Activated naive CD8-positive, alpha-beta T cell treated with anti-CD3 and anti-CD28 coated beads, Interleukin-2, amount 50 U/mL, for 24 hours (primary cell): ENCODE results near the gene MN1.

Experiments used
- ATAC-seq: fragments of 150-1000 bp; cut with Tn5 transposase; one replicate; pipeline ENCODE4 v1.10.0; 2021
- DNase-seq: peaks from one replicate; pipeline ENCODE4 v3.0.0; 2021
- H3K27ac Mint-ChIP-seq: one replicate; pipeline ENCODE4 v1.8.0; 2021; ENCODE audit warnings: mild to moderate bottlenecking, mixed read lengths
- H3K27me3 Mint-ChIP-seq: one replicate; pipeline ENCODE4 v1.8.0; 2021; ENCODE audit warnings: mixed read lengths
- H3K36me3 Mint-ChIP-seq: one replicate; pipeline ENCODE4 v1.8.0; 2021; ENCODE audit warnings: low read depth, mixed read lengths
- H3K4me1 Mint-ChIP-seq: one replicate; pipeline ENCODE4 v1.8.0; 2021; ENCODE audit warnings: mixed read lengths
- H3K4me3 Mint-ChIP-seq: one replicate; pipeline ENCODE4 v1.8.0; 2021; ENCODE audit warnings: mild to moderate bottlenecking, moderate library complexity, mixed read lengths
- H3K9me3 Mint-ChIP-seq: one replicate; pipeline ENCODE4 v1.8.0; 2021; ENCODE audit warnings: mixed read lengths

MN1 gene

GRCh38 chr22:27723708-27724107 is 77.8 kb downstream of the MN1 start:
- Mint-ChIP-seq H3K27me3 (peaks cover 9% of the 10 kb centered on the region), H3K36me3 (no peaks in the 10 kb centered on the region), H3K9me3 (no peaks in the 10 kb centered on the region), H3K4me1 (no peaks in the 10 kb centered on the region), H3K27ac (no peak overlapping the region), H3K4me3 (no peak overlapping the region)
- DNase-seq (no peak), ATAC-seq (no peak)

- DNase-seq (no peak), ATAC-seq (no peak)
- Mint-ChIP-seq H3K4me1 (no peaks in the 10 kb centered on the region), H3K4me3 (no peak overlapping the region), H3K9me3 (no peaks in the 10 kb centered on the region), H3K27me3 (peaks cover 9% of the 10 kb centered on the region), H3K36me3 (no peaks in the 10 kb centered on the region), H3K27ac (no peak overlapping the region)
Observed at GRCh38 chr22:27723158-27723557, 78.4 kb downstream of the MN1 start.

- DNase-seq (no peak), ATAC-seq (no peak)
- H3K36me3 Mint-ChIP-seq, result no peaks in the 10 kb centered on the region
- H3K27ac Mint-ChIP-seq, result no peak overlapping the region
- no peak overlapping the region for H3K4me3 Mint-ChIP-seq
- no peaks in the 10 kb centered on the region for H3K9me3 Mint-ChIP-seq
- H3K4me1 Mint-ChIP-seq, result no peaks in the 10 kb centered on the region
- peaks cover 7% of the 10 kb centered on the region for H3K27me3 Mint-ChIP-seq
Observed at GRCh38 chr22:27720860-27721259, 80.7 kb downstream of the MN1 start.

- Mint-ChIP-seq H3K4me3 (no peak overlapping the region), H3K27ac (no peak overlapping the region), H3K27me3 (peaks cover 9% of the 10 kb centered on the region), H3K36me3 (no peaks in the 10 kb centered on the region), H3K4me1 (no peaks in the 10 kb centered on the region), H3K9me3 (no peaks in the 10 kb centered on the region)
- no peak for ATAC-seq
- no peak for DNase-seq
Observed at GRCh38 chr22:27719535-27720227, 81.9 kb downstream of the MN1 start.

GRCh38 chr22:27719036-27719347 is 82.6 kb downstream of the MN1 start:
- no peaks in the 10 kb centered on the region for H3K9me3 Mint-ChIP-seq
- no peak overlapping the region for H3K27ac Mint-ChIP-seq
- no peaks in the 10 kb centered on the region for H3K4me1 Mint-ChIP-seq
- ATAC-seq (no peak), DNase-seq (no peak)
- H3K36me3 Mint-ChIP-seq, result no peaks in the 10 kb centered on the region
- no peak overlapping the region for H3K4me3 Mint-ChIP-seq
- H3K27me3 Mint-ChIP-seq, result peaks cover 9% of the 10 kb centered on the region

GRCh38 chr22:27718186-27719035 is 83.1 kb downstream of the MN1 start:
- DNase-seq (no peak), ATAC-seq (no peak)
- H3K27me3 Mint-ChIP-seq, result peaks cover 11% of the 10 kb centered on the region
- H3K4me1 Mint-ChIP-seq, result no peaks in the 10 kb centered on the region
- no peak overlapping the region for H3K27ac Mint-ChIP-seq
- no peaks in the 10 kb centered on the region for H3K9me3 Mint-ChIP-seq
- no peaks in the 10 kb centered on the region for H3K36me3 Mint-ChIP-seq
- H3K4me3 Mint-ChIP-seq, result no peak overlapping the region

- no peak overlapping the region for H3K4me3 Mint-ChIP-seq
- no peaks in the 10 kb centered on the region for H3K36me3 Mint-ChIP-seq
- no peaks in the 10 kb centered on the region for H3K9me3 Mint-ChIP-seq
- ATAC-seq (no peak), DNase-seq (no peak)
- H3K27me3 Mint-ChIP-seq, result peaks cover 8% of the 10 kb centered on the region
- H3K27ac Mint-ChIP-seq, result no peak overlapping the region
- H3K4me1 Mint-ChIP-seq, result no peaks in the 10 kb centered on the region
Observed at GRCh38 chr22:27717094-27717493, 84.5 kb downstream of the MN1 start.

GRCh38 chr22:27716074-27716473 is 85.5 kb downstream of the MN1 start:
- ATAC-seq, result no peak
- H3K27me3 Mint-ChIP-seq, result peaks cover 10% of the 10 kb centered on the region
- no peak overlapping the region for H3K4me3 Mint-ChIP-seq
- no peaks in the 10 kb centered on the region for H3K4me1 Mint-ChIP-seq
- H3K27ac Mint-ChIP-seq, result no peak overlapping the region
- no peaks in the 10 kb centered on the region for H3K36me3 Mint-ChIP-seq
- no peaks in the 10 kb centered on the region for H3K9me3 Mint-ChIP-seq
- no peak for DNase-seq

GRCh38 chr22:27715106-27715505 is 86.5 kb downstream of the MN1 start:
- DNase-seq (no peak), ATAC-seq (no peak)

GRCh38 chr22:27714068-27714467 is 87.5 kb downstream of the MN1 start:
- Mint-ChIP-seq H3K27me3 (peaks cover 15% of the 10 kb centered on the region), H3K27ac (no peak overlapping the region), H3K9me3 (no peaks in the 10 kb centered on the region), H3K4me1 (no peaks in the 10 kb centered on the region), H3K4me3 (no peak overlapping the region), H3K36me3 (no peaks in the 10 kb centered on the region)
- ATAC-seq (no peak), DNase-seq (no peak)

More at GRCh38 chr22:27715106-27715505, 86.5 kb downstream of the MN1 start:
- H3K36me3 Mint-ChIP-seq, result no peaks in the 10 kb centered on the region
- no peaks in the 10 kb centered on the region for H3K9me3 Mint-ChIP-seq
- H3K4me1 Mint-ChIP-seq, result no peaks in the 10 kb centered on the region
- no peak overlapping the region for H3K4me3 Mint-ChIP-seq
- peaks cover 14% of the 10 kb centered on the region for H3K27me3 Mint-ChIP-seq
- no peak overlapping the region for H3K27ac Mint-ChIP-seq

- no peaks in the 10 kb centered on the region for H3K9me3 Mint-ChIP-seq
- no peak overlapping the region for H3K4me3 Mint-ChIP-seq
- no peaks in the 10 kb centered on the region for H3K4me1 Mint-ChIP-seq
- no peaks in the 10 kb centered on the region for H3K36me3 Mint-ChIP-seq
- no peak for ATAC-seq
- H3K27me3 Mint-ChIP-seq, result peaks cover 15% of the 10 kb centered on the region
- no peak for DNase-seq
- H3K27ac Mint-ChIP-seq, result no peak overlapping the region
Observed at GRCh38 chr22:27713461-27713860, 88.1 kb downstream of the MN1 start.

- Mint-ChIP-seq H3K4me3 (no peak overlapping the region), H3K4me1 (no peaks in the 10 kb centered on the region), H3K27ac (no peak overlapping the region), H3K36me3 (no peaks in the 10 kb centered on the region), H3K27me3 (peaks cover 15% of the 10 kb centered on the region), H3K9me3 (no peaks in the 10 kb centered on the region)
- DNase-seq, result no peak
- ATAC-seq, result no peak
Observed at GRCh38 chr22:27711756-27712155, 89.8 kb downstream of the MN1 start.

- ATAC-seq (no peak), DNase-seq (no peak)
- H3K9me3 Mint-ChIP-seq, result no peaks in the 10 kb centered on the region
- H3K27me3 Mint-ChIP-seq, result peaks cover 15% of the 10 kb centered on the region
- no peaks in the 10 kb centered on the region for H3K36me3 Mint-ChIP-seq
- no peaks in the 10 kb centered on the region for H3K4me1 Mint-ChIP-seq
- no peak overlapping the region for H3K4me3 Mint-ChIP-seq
- no peak overlapping the region for H3K27ac Mint-ChIP-seq
Observed at GRCh38 chr22:27711012-27711411, 90.5 kb downstream of the MN1 start.

- H3K4me3 Mint-ChIP-seq, result no peak overlapping the region
- peaks cover 12% of the 10 kb centered on the region for H3K27me3 Mint-ChIP-seq
- H3K36me3 Mint-ChIP-seq, result no peaks in the 10 kb centered on the region
- H3K27ac Mint-ChIP-seq, result no peak overlapping the region
- no peaks in the 10 kb centered on the region for H3K9me3 Mint-ChIP-seq
- H3K4me1 Mint-ChIP-seq, result no peaks in the 10 kb centered on the region
- ATAC-seq (no peak), DNase-seq (no peak)
Observed at GRCh38 chr22:27709919-27710675, 91.5 kb downstream of the MN1 start.

GRCh38 chr22:27706489-27706888 is 95.1 kb downstream of the MN1 start:
- H3K36me3 Mint-ChIP-seq, result no peaks in the 10 kb centered on the region
- DNase-seq, result no peak
- no peak overlapping the region for H3K27ac Mint-ChIP-seq
- H3K27me3 Mint-ChIP-seq, result peaks cover 8% of the 10 kb centered on the region
- no peak for ATAC-seq
- H3K9me3 Mint-ChIP-seq, result no peaks in the 10 kb centered on the region
- H3K4me1 Mint-ChIP-seq, result no peaks in the 10 kb centered on the region
- no peak overlapping the region for H3K4me3 Mint-ChIP-seq
